PC-9 (cell line): Measurements from ENCODE around the gene PTPRCAP.

ENCODE experiments used
- EZH2 ChIP-seq: fragments of 200-600 bp; sonication (generic); IDR thresholded peaks from 2 replicates; pipeline ENCODE4 v1.8.0; 2017; ENCODE audit warnings: antibody characterized with exemption, low read depth
- TF ChIP-seq, protein P1 (sequence below): fragments of 200-600 bp; sonication (generic); conservative IDR thresholded peaks from 2 replicates; pipeline ENCODE4 v1.6.1; 2017; ENCODE audit warnings: mixed run types, antibody characterized with exemption, mild to moderate bottlenecking, moderate library complexity

DNA sequence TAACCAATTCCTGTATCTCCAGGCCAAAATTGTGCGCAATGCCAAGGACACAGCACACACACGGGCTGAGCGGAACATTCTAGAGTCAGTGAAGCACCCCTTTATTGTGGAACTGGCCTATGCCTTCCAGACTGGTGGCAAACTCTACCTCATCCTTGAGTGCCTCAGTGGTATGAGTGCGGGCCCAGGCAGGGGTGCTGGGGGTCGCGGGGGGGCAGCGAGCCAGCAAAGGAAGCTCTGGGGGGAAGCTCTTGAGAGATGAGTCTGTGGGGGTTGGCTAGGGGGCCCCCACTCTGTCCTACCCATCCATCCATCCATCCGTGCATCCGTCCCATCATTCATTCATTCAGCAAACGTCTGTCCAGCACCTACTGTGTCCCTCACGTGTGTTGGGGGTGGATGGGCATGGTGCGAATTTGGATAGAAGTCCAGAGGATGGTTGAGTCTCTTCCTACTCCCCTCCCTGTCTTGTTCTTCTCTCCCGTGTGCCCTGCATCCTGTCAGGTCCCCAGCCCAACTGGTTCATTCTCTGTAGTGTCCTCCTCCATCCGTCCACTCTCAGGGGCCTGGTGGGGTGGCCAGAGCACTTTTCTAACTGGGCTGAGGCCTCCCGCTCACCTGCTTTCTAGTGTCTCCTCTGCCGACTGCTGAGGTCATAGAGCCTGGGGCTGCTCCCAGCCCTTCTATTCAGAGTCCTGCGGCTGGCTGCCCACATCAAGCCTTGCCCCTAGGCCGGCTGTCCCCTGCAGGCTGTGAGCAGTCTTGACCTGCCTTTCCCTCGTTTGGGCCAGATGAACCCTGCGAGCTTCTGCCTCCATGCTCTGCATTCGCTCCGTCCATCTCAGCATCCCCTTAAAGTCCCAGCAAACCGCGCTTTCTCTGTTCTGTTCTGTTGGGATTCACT lies 5.9 kb downstream of the PTPRCAP start:
- TF ChIP-seq, protein P1, sequence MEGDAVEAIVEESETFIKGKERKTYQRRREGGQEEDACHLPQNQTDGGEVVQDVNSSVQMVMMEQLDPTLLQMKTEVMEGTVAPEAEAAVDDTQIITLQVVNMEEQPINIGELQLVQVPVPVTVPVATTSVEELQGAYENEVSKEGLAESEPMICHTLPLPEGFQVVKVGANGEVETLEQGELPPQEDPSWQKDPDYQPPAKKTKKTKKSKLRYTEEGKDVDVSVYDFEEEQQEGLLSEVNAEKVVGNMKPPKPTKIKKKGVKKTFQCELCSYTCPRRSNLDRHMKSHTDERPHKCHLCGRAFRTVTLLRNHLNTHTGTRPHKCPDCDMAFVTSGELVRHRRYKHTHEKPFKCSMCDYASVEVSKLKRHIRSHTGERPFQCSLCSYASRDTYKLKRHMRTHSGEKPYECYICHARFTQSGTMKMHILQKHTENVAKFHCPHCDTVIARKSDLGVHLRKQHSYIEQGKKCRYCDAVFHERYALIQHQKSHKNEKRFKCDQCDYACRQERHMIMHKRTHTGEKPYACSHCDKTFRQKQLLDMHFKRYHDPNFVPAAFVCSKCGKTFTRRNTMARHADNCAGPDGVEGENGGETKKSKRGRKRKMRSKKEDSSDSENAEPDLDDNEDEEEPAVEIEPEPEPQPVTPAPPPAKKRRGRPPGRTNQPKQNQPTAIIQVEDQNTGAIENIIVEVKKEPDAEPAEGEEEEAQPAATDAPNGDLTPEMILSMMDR = no peak
- TF ChIP-seq EZH2 = no peak
